Bronchial epithelial cell (primary cell): ENCODE measurements around the gene CRYBG1. TPM values are rescaled to one million over a fixed set of nuclear protein-coding genes. Genes with fewer than 3 reads are reported as not detected.

Experiments used
- DNase-seq: peaks from one replicate; pipeline ENCODE4 v3.0.0-alpha.2; 2010; ENCODE audit warnings: low read depth
- FAIRE-seq: peaks from 2 replicates; lab custom pipeline; 2011; peaks lifted over from hg19 to GRCh38; lab: Jason Lieb, UNC
- H3K27me3 ChIP-seq: 2 replicates; pipeline ENCODE4 v1.5.1; 2011; ENCODE audit warnings: low read length; ENCODE audit not compliant: control insufficient read depth, insufficient read depth
- H3K36me3 ChIP-seq: 2 replicates; pipeline ENCODE4 v1.5.1; 2011; ENCODE audit warnings: low read length; ENCODE audit not compliant: control insufficient read depth, insufficient read depth
- H3K4me3 ChIP-seq: 2 replicates; pipeline ENCODE4 v1.5.1; 2011; ENCODE audit warnings: mild to moderate bottlenecking, low read depth, low read length, control low read depth
- total RNA-seq: library from RNA; depleted of rRNA; stranded (reverse); fragments of >200 nt; gene quantifications from 2 replicates; pipeline ENCODE4 v1.2.1, GENCODE V29; 2014
- TF ChIP-seq, protein P1 (sequence below): IDR thresholded peaks from 2 replicates; pipeline ENCODE4 v1.5.1; 2011; ENCODE audit warnings: mild to moderate bottlenecking, moderate library complexity, low read length, control low read depth, inconsistent platforms; ENCODE audit not compliant: insufficient read depth, severe bottlenecking

CRYBG1 gene
- 45.0 and 73.2 TPM in 2 replicates for total RNA-seq

- no peaks in the 10 kb centered on the region for H3K27me3 ChIP-seq
- DNase-seq (peak; percentile 69), FAIRE-seq (no peak)
- TF ChIP-seq, protein P1, sequence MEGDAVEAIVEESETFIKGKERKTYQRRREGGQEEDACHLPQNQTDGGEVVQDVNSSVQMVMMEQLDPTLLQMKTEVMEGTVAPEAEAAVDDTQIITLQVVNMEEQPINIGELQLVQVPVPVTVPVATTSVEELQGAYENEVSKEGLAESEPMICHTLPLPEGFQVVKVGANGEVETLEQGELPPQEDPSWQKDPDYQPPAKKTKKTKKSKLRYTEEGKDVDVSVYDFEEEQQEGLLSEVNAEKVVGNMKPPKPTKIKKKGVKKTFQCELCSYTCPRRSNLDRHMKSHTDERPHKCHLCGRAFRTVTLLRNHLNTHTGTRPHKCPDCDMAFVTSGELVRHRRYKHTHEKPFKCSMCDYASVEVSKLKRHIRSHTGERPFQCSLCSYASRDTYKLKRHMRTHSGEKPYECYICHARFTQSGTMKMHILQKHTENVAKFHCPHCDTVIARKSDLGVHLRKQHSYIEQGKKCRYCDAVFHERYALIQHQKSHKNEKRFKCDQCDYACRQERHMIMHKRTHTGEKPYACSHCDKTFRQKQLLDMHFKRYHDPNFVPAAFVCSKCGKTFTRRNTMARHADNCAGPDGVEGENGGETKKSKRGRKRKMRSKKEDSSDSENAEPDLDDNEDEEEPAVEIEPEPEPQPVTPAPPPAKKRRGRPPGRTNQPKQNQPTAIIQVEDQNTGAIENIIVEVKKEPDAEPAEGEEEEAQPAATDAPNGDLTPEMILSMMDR: peak; percentile 94
- H3K36me3 ChIP-seq: no peaks in the 10 kb centered on the region
- H3K4me3 ChIP-seq: peak within 1 kb of the TSS; percentile 98
Observed at GRCh38 chr6:106360410-106360988, at the start of gene CRYBG1. TSS of gene CRYBG1 (plus strand) at chr6:106360717. CDS start at chr6:106360909, 192 bp downstream.

DNA sequence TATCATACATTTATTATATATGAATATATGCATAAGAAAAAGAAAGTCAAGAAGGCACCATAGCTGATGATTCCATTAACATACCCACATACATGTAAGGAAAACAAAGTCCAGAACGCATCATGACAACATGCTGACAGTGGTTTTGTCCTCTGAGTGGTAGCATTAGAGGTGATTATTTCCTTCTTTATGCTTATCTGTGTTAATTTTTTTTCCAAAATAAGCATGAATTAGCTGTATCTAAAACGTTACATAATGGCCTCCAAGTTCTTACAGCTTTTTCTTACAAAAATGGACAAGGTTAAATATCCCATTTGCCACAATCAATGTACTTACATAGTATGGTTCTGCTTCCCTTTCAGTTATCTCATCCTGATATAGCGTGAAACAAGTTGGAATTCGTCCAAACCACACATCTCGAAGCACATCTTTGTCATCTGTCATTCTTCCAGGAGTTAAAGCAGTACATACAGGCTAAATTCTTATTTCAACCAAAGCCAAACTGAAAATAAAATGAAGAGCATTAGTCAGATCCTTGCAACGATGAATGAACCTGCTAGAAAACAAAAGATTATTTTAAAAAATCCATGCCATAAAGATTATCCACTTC, 44.6 kb upstream of the CRYBG1 start:
- TF ChIP-seq, protein P1: no peak
- Histone ChIP-seq H3K36me3 (peaks cover 3% of the 10 kb centered on the region), H3K27me3 (no peaks in the 10 kb centered on the region), H3K4me3 (no peak overlapping the region)
- FAIRE-seq: no peak
- peak; percentile 29 for DNase-seq

DNA sequence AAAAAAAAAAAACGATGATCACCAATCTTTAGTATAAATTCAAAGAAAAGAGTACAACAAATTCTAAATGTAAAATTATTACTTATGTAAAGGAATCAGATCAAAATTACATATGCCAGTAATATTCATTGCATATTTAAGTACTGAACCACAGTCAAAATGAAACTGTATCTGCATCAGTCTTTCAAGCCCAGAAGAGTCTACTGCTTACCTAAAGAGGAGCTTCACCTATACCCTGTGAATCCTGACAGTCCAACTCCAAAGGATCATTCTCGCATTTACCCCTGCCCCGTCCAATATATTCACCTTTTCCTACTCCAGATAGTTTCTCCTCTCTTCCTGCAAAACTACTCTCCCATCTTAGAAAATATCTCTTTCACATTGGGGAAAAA, 44.1 kb upstream of the CRYBG1 start:
- FAIRE-seq: no peak
- no peak for DNase-seq
- no peak overlapping the region for H3K4me3 ChIP-seq
- TF ChIP-seq, protein P1: no peak
- H3K36me3 ChIP-seq: peaks cover 3% of the 10 kb centered on the region
- no peaks in the 10 kb centered on the region for H3K27me3 ChIP-seq

- no peaks in the 10 kb centered on the region for H3K36me3 ChIP-seq
- H3K27me3 ChIP-seq: no peaks in the 10 kb centered on the region
- no peak for FAIRE-seq
- TF ChIP-seq, protein P1: no peak
- DNase-seq: no peak
- H3K4me3 ChIP-seq: no peak overlapping the region
Observed at GRCh38 chr6:106318061-106318460, 42.5 kb upstream of the CRYBG1 start.

DNA sequence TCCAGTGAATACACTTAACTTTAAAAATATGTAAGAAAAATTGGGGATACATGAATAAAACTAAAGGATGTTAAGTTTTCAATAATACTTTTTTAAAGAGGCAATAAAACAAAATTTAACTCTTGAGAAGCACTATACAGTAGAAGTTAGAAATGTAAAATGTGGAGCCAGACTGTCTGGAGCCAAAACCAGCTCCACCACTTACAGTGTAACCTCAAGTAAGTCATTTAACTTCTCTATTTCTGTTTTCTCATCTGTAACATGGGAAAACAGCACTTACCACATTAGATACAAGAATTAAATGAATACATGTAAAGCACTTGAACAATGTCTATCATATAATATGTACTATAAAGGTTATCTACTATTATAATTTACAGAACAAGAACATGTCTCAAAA, 41.7 kb upstream of the CRYBG1 start:
- Histone ChIP-seq H3K27me3 (no peaks in the 10 kb centered on the region), H3K4me3 (no peak overlapping the region), H3K36me3 (no peaks in the 10 kb centered on the region)
- no peak for DNase-seq
- TF ChIP-seq, protein P1: no peak
- FAIRE-seq: no peak
